A549 (cell line): ENCODE data around the gene SLC3A2. TPM values are rescaled to one million over a fixed set of nuclear protein-coding genes. Genes with fewer than 3 reads are reported as not detected.
"Not testable (repeated sequence)": the region's sequence is repeated elsewhere in the genome, so short reads cannot be mapped to it uniquely, and the experiment has no call there.

Experiments
- ATAC-seq, 2 experiments: fragments of 200-7000 bp in 1 of 2; fragments of >200 bp in 1 of 2; cut with Nextera tagmentation in 1 of 2; cut with Tn5 transposase in 1 of 2; 3 replicates each; pipeline versions ENCODE4 v1.8.0 to v1.9.1; 2018 to 2020; ENCODE audit warnings: mild to moderate bottlenecking in 1 of 2, moderate library complexity in 1 of 2
- CTCF ChIA-PET: fragments of 300-600 bp; sonication (Branson Sonifier 250); formaldehyde crosslinking; extraction: SDS; loops from one replicate; lab custom pipeline; 2021; ENCODE audit warnings: antibody characterized with exemption, inconsistent platforms; lab: Yijun Ruan, JAX
- POLR2A ChIA-PET: fragments of 350-600 bp; formaldehyde crosslinking; extraction: SDS; loops from one replicate; lab custom pipeline; 2021; ENCODE audit warnings: antibody characterized with exemption, inconsistent platforms; lab: Yijun Ruan, JAX
- DNase-seq, 2 experiments: peaks; one replicate each; pipeline versions ENCODE4 v3.0.0 to v3.0.0-alpha.2; 2011 to 2016; ENCODE audit warnings: low read depth in 1 of 2, low spot score in 1 of 2
- FAIRE-seq: peaks from 2 replicates; lab custom pipeline; 2011; peaks lifted over from hg19 to GRCh38; lab: Jason Lieb, UNC
- H3K27ac ChIP-seq, 2 experiments: fragments of >200 bp; sonication (Bioruptor Twin); formaldehyde crosslinking; 3 replicates each; pipeline ENCODE4 v1.5.1; 2016 to 2017
- H3K4me1 ChIP-seq: fragments of >200 bp; sonication (Bioruptor Twin); formaldehyde crosslinking; 3 replicates; pipeline ENCODE4 v1.6.1; 2016
- H3K4me2 ChIP-seq: fragments of >200 bp; sonication (Bioruptor Twin); formaldehyde crosslinking; 3 replicates; pipeline ENCODE4 v1.6.1; 2016
- H3K4me3 ChIP-seq: fragments of >200 bp; sonication (Bioruptor Twin); formaldehyde crosslinking; 3 replicates; pipeline ENCODE4 v1.5.1; 2016
- H3K9me3 ChIP-seq: fragments of >200 bp; sonication (Bioruptor Twin); formaldehyde crosslinking; 3 replicates; pipeline ENCODE4 v1.6.1; 2016
- ATOH8 ChIP-seq: fragments of 250-450 bp; sonication (Bioruptor Pico); IDR thresholded peaks from 2 replicates; pipeline ENCODE4 v1.5.0; 2020; ENCODE audit warnings: low read depth, mild to moderate bottlenecking, moderate library complexity
- BCL3 ChIP-seq: fragments of >200 bp; sonication (Bioruptor Twin); formaldehyde crosslinking; IDR thresholded peaks from 3 replicates; pipeline ENCODE4 v1.6.1; 2016
- CHD2 ChIP-seq: fragments of 150-350 bp; IDR thresholded peaks from 2 replicates; pipeline ENCODE4 v1.6.1; 2014; ENCODE audit warnings: low read length; ENCODE audit not compliant: partially characterized antibody
- E2F6 ChIP-seq: IDR thresholded peaks from 2 replicates; pipeline ENCODE4 v1.6.1; 2012; ENCODE audit warnings: low read depth, borderline replicate concordance
- EHF ChIP-seq: fragments of 250-450 bp; sonication (Bioruptor Pico); IDR thresholded peaks from 2 replicates; pipeline ENCODE4 v1.5.0; 2020; ENCODE audit warnings: mild to moderate bottlenecking
- ESRRA ChIP-seq: fragments of 150-350 bp; IDR thresholded peaks from 2 replicates; pipeline ENCODE4 v1.6.1; 2014; ENCODE audit warnings: mild to moderate bottlenecking, low read length, borderline replicate concordance
- FOSL2 ChIP-seq, 2 experiments: fragments of 450-650 bp in 1 of 2; fragments of >200 bp in 1 of 2; sonication (Bioruptor Twin) in 1 of 2; formaldehyde crosslinking; IDR thresholded peaks; 2 replicates each; pipeline versions ENCODE4 v1.5.0 to v1.6.1; 2016 to 2020; ENCODE audit warnings: mild to moderate bottlenecking in 1 of 2, moderate library complexity in 1 of 2
- GATA3 ChIP-seq: IDR thresholded peaks from 2 replicates; pipeline ENCODE4 v1.6.1; 2012; ENCODE audit warnings: borderline replicate concordance
- HMGXB4 ChIP-seq: fragments of 250-450 bp; sonication (Bioruptor Pico); IDR thresholded peaks from 2 replicates; pipeline ENCODE4 v1.5.0; 2021; ENCODE audit warnings: mild to moderate bottlenecking, moderate library complexity, borderline replicate concordance
- HOXB13 ChIP-seq: fragments of 250-450 bp; sonication (Bioruptor Pico); IDR thresholded peaks from 2 replicates; pipeline ENCODE4 v1.5.0; 2020; ENCODE audit warnings: low read depth, mild to moderate bottlenecking, moderate library complexity
- KDM5A ChIP-seq: fragments of 200-600 bp; sonication (generic); IDR thresholded peaks from 2 replicates; pipeline ENCODE4 v1.6.1; 2016; ENCODE audit warnings: antibody characterized with exemption, mild to moderate bottlenecking
- MAFK ChIP-seq: fragments of 450-650 bp; IDR thresholded peaks from 2 replicates; pipeline ENCODE4 v1.6.1; 2014; ENCODE audit not compliant: partially characterized antibody
- MAZ ChIP-seq: fragments of 150-350 bp; IDR thresholded peaks from 2 replicates; pipeline ENCODE4 v1.6.1; 2014; ENCODE audit warnings: antibody characterized with exemption, low read depth, low read length, borderline replicate concordance
- NFE2L2 ChIP-seq: fragments of 150-350 bp; conservative IDR thresholded peaks from 2 replicates; pipeline ENCODE4 v1.6.1; 2014; ENCODE audit warnings: low read length
- NPAS2 ChIP-seq: fragments of 250-450 bp; sonication (Bioruptor Pico); IDR thresholded peaks from 2 replicates; pipeline ENCODE4 v1.8.0; 2022; ENCODE audit warnings: mild to moderate bottlenecking, moderate library complexity, borderline replicate concordance
- PHF8 ChIP-seq: fragments of 200-600 bp; sonication (generic); IDR thresholded peaks from 2 replicates; pipeline ENCODE4 v1.6.1; 2016; ENCODE audit warnings: low read depth, mild to moderate bottlenecking, antibody characterized with exemption, moderate library complexity, borderline replicate concordance
- POLR2A ChIP-seq: IDR thresholded peaks from 2 replicates; pipeline ENCODE4 v1.6.1; 2012; ENCODE audit warnings: mild to moderate bottlenecking, low read length
- REST ChIP-seq: fragments of 200-600 bp; sonication (generic); IDR thresholded peaks from 2 replicates; pipeline ENCODE4 v1.6.1; 2016; ENCODE audit warnings: antibody characterized with exemption, mild to moderate bottlenecking, moderate library complexity
- SREBF2 ChIP-seq: fragments of 450-650 bp; IDR thresholded peaks from 2 replicates; pipeline ENCODE4 v1.6.1; 2014; ENCODE audit warnings: mild to moderate bottlenecking, moderate library complexity
- ZC3H11A ChIP-seq: fragments of 450-650 bp; IDR thresholded peaks from 2 replicates; pipeline ENCODE4 v1.6.1; 2014; ENCODE audit warnings: antibody characterized with exemption, mild to moderate bottlenecking
- ZNF302 ChIP-seq: fragments of 250-450 bp; sonication (Bioruptor Pico); IDR thresholded peaks from 2 replicates; pipeline ENCODE4 v1.9.0; 2021; ENCODE audit warnings: inconsistent platforms, mild to moderate bottlenecking, moderate library complexity
- ZSCAN20 ChIP-seq: fragments of 250-450 bp; sonication (Bioruptor Pico); IDR thresholded peaks from 2 replicates; pipeline ENCODE4 v1.8.0; 2022; ENCODE audit warnings: mild to moderate bottlenecking, moderate library complexity
- WGBS: methylation state at CpG from one replicate; pipeline ENCODE4 v1.1.6; 2017; ENCODE audit errors: missing lambda C conversion rate; 5-methylcytosine and 5-hydroxymethylcytosine counted together
- polyA plus RNA-seq, 4 experiments: library from polyadenylated mRNA; depleted of rRNA in 3 of 4; stranded (reverse); fragments of >200 nt; fragmentation: RNase III in 1 of 4; extraction: RNeasy Plus Mini Kit Qiagen cat#74134 plus additional on column Dnase treatment in 1 of 4; gene quantifications; 2 replicates in 3 of 4; 3 replicates in 1 of 4; pipeline ENCODE4 v1.2.3, GENCODE V29; 2011 to 2017

Gene SLC3A2
- polyA plus RNA-seq, 2 of the 4 experiments (the other 2 are of a cell fraction): 1,007 to 1,064 TPM

GRCh38 chr11:62842171-62842741 lies 38.4 kb upstream of the SLC3A2 start:
- peak overlapping the region; percentile 66 for H3K4me2 ChIP-seq
- CTCF ChIA-PET: interaction anchor here (0.8 kb wide), 1 partner anchor 20 kb away, joined by 3 read pairs; no protein-coding TSS in a partner anchor
- TF ChIP-seq E2F6 (peak; percentile 46; the same call in 1 of the 2 replicates), ATOH8 (CRISPR knock-in tag) (peak; percentile 79), FOSL2 (IDR thresholded peaks at IDR 0.05) (no peak), FOSL2 (CRISPR knock-in tag; IDR thresholded peaks at IDR 0.05) (no peak), ZNF302 (CRISPR knock-in tag) (0 out of 2 replicates have a peak, but pooled peaks have one; percentile 9), CHD2 (no peak), NFE2L2 (no peak), MAZ (no peak), REST (no peak), MAFK (no peak), HMGXB4 (CRISPR knock-in tag) (no peak), ZC3H11A (no peak), HOXB13 (peak; percentile 85), POLR2A (no peak; the same call in none of the 2 replicates), KDM5A (no peak), ZSCAN20 (CRISPR knock-in tag) (peak; percentile 67; the same call in 1 of the 2 replicates), BCL3 (no peak), PHF8 (peak; percentile 70; the same call in 1 of the 2 replicates), SREBF2 (no peak), EHF (no peak; the same call in 1 of the 2 replicates), ESRRA (no peak), NPAS2 (CRISPR knock-in tag) (no peak), GATA3 (no peak)
- TF ChIP-seq, all 56 proteins: peak for 6
- Histone ChIP-seq H3K4me1 (peaks cover 16% of the 10 kb centered on the region), H3K4me3 (peak overlapping the region; percentile 32), H3K27ac (peak overlapping the region; percentile 88 to 95), H3K9me3 (no peaks in the 10 kb centered on the region)
- no peak for DNase-seq
- POLR2A ChIA-PET: interaction anchor here (1.0 to 3.4 kb wide), 11 partner anchors 11 to 1097 kb away, joined by 3 to 159 read pairs (median 6); partner anchors contain the start of genes NAA40, RTN3, SLC3A2 and TAF6L
- no peak for FAIRE-seq
- WGBS: 48% methylated on average over 28 of the region's 30 CpGs
- ATAC-seq: peak in 1 of 2 experiments; percentile 14; a peak in 3 of 6 replicates

- H3K27ac ChIP-seq: peak overlapping the region; percentile 88 to 95
- POLR2A ChIA-PET, H3K4me3 ChIP-seq, ATAC-seq, H3K9me3 ChIP-seq, DNase-seq, FAIRE-seq: not testable (repeated sequence)
- peaks cover 12% of the 10 kb centered on the region for H3K4me1 ChIP-seq
- WGBS: 96% methylated on average over 9 of the region's 9 CpGs
- H3K4me2 ChIP-seq: peak overlapping the region; percentile 66; the same call in 2 of the 3 replicates
- CTCF ChIA-PET: interaction anchor here (0.8 to 1.3 kb wide), 2 partner anchors 13 to 19 kb away, joined by 3 to 6 read pairs; no protein-coding TSS in a partner anchor
These were observed 37.8 kb upstream of the SLC3A2 start for GRCh38 chr11:62842891-62843290.
